Transverse colon (tissue), 4 donors: ENCODE data around the gene PNPLA2. TPM values are rescaled to one million over a fixed set of nuclear protein-coding genes. Genes with fewer than 3 reads are reported as not detected.

Experiments
- DNase-seq: peaks from one replicate; pipeline ENCODE4 v3.0.0-alpha.2; 2019
- H3K27ac ChIP-seq, 4 donors: fragments of 200-600 bp; sonication (generic); 2 replicates each; pipeline ENCODE4 v1.5.1; 2016 to 2018; ENCODE audit warnings: inconsistent platforms in 4 of 4
- H3K27me3 ChIP-seq: fragments of 200-600 bp; sonication (generic); 2 replicates; pipeline ENCODE4 v1.5.1; 2017; ENCODE audit warnings: inconsistent platforms
- H3K36me3 ChIP-seq, 4 donors: fragments of 200-600 bp; sonication (generic); 2 replicates each; pipeline ENCODE4 v1.5.1; 2017 to 2019; ENCODE audit warnings: inconsistent platforms in 4 of 4
- H3K4me1 ChIP-seq, 4 donors: fragments of 200-600 bp; sonication (generic); 2 replicates each; pipeline ENCODE4 v1.5.1; 2017 to 2020; ENCODE audit warnings: inconsistent platforms in 4 of 4
- H3K4me3 ChIP-seq, 4 donors: fragments of 200-600 bp; sonication (generic); 1 replicate in 1 of 4; 2 replicates in 3 of 4; pipeline versions ENCODE4 v1.5.1 to v1.6.1; 2017 to 2019; ENCODE audit warnings: inconsistent platforms in 4 of 4
- H3K9me3 ChIP-seq, 2 donors: fragments of 200-600 bp; sonication (generic); 2 replicates each; pipeline ENCODE4 v1.5.1; 2017 to 2019; ENCODE audit warnings: inconsistent platforms in 2 of 2
- EP300 ChIP-seq: sonication (generic); formaldehyde crosslinking; IDR thresholded peaks from one replicate; pipeline ENCODE4 v1.6.1; 2017; ENCODE audit warnings: antibody characterized with exemption, low read depth
- POLR2A ChIP-seq: fragments of 450-650 bp; IDR thresholded peaks from one replicate; pipeline ENCODE4 v1.6.1; 2016; ENCODE audit warnings: antibody characterized with exemption, mild to moderate bottlenecking, moderate library complexity
- POLR2AphosphoS5 ChIP-seq, 3 donors: sonication (generic); formaldehyde crosslinking; IDR thresholded peaks; one replicate each; pipeline ENCODE4 v1.6.1; 2016; ENCODE audit warnings: antibody characterized with exemption in 3 of 3
- WGBS, 2 donors: methylation state at CpG; one replicate each; pipeline ENCODE4 v1.1.5; 2018; ENCODE audit warnings: low coverage in 1 of 2; 5-methylcytosine and 5-hydroxymethylcytosine counted together
- in situ Hi-C, 4 donors: fragments of 200-750 bp; cut with MboI; loops; one replicate each; pipeline versions ENCODE4 v1.15.0 to v1.15.1; 2017; ENCODE audit warnings: low sequenced_read_pairs in 3 of 4, low pct_ligation_motif_present in 1 of 4, low pct_unique_long_range_greater_than_20kb in 1 of 4
- intact Hi-C: fragments of 100-400 bp; cut with DNase I; formaldehyde crosslinking; loops from one replicate; pipeline ENCODE4 v1.15.1; 2023; ENCODE audit warnings: low total_unique reads
- total RNA-seq, 4 donors: library from RNA; depleted of rRNA; stranded (reverse); fragments of >200 nt; gene quantifications; one replicate each; pipeline ENCODE4 v1.1.0, GENCODE V29; 2016
- TF ChIP-seq, protein P1 (sequence below), 5 experiments: fragments of 200-600 bp in 3 of 5; fragments of 450-650 bp in 2 of 5; sonication (generic) in 3 of 5; IDR thresholded peaks; 1 replicate in 2 of 5; 2 replicates in 3 of 5; pipeline ENCODE4 v1.5.1; 2016 to 2017; ENCODE audit warnings: antibody characterized with exemption in 5 of 5, inconsistent platforms in 3 of 5, mild to moderate bottlenecking in 2 of 5, moderate library complexity in 1 of 5

The PNPLA2 gene
- total RNA-seq, 4 donors from 2014 or later = 61.7 to 821 (median 134) TPM

DNA sequence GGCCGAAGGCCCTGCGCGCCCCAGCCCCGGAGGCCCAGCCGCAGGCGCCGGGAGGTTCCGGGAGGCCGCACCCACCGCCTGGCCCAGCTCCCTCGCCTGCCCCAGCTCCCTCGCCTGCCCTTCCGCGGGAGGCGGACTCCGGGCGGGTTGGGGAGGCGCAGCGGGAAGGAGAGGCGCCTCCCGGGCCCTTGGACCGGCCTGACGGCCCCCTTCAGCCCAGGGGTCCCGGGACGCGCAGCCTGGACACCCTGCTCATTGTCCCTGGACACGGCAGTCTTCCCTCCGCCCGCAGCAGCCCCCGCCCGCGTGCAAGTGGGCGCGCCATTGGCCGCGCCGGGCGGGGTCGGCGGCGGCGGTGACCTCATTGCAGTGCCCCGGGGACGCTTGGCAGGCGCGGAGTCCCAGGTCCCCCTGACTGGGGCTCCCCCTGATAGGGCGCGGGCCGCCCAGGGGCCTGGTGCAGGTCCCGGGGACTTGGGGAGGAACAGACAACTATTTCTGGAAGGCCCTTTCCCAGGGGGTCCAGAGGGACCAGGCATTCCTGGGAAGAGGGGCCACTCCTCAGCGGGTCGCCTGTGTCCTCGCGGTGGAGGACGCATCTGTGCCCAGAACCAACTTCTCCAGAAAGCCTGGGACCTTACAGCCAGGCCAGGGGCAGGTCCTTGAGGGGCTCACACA is 14.5 kb downstream of the PNPLA2 start:
- Histone ChIP-seq H3K9me3 (no peaks in the 10 kb centered on the region), H3K4me3 (peak overlapping the region; percentile 54 to 86 (median 62)), H3K27me3 (peaks cover 38% of the 10 kb centered on the region), H3K36me3 (peaks cover 0 to 7% (median 3%) of the 10 kb centered on the region in 4 donors), H3K27ac (peak overlapping the region; percentile 88 to 95 (median 92)), H3K4me1 (peaks cover 40 to 83% (median 68%) of the 10 kb centered on the region in 4 donors)
- WGBS, 2 donors = 1% methylated on average over 28 of the region's 55 CpGs; no CpG with 5 or more reads in 1 of the 2 donors
- intact Hi-C loops = no loop called here
- peak; percentile 79 for TF ChIP-seq POLR2A
- no peak for TF ChIP-seq EP300
- TF ChIP-seq, protein P1, sequence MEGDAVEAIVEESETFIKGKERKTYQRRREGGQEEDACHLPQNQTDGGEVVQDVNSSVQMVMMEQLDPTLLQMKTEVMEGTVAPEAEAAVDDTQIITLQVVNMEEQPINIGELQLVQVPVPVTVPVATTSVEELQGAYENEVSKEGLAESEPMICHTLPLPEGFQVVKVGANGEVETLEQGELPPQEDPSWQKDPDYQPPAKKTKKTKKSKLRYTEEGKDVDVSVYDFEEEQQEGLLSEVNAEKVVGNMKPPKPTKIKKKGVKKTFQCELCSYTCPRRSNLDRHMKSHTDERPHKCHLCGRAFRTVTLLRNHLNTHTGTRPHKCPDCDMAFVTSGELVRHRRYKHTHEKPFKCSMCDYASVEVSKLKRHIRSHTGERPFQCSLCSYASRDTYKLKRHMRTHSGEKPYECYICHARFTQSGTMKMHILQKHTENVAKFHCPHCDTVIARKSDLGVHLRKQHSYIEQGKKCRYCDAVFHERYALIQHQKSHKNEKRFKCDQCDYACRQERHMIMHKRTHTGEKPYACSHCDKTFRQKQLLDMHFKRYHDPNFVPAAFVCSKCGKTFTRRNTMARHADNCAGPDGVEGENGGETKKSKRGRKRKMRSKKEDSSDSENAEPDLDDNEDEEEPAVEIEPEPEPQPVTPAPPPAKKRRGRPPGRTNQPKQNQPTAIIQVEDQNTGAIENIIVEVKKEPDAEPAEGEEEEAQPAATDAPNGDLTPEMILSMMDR (IDR thresholded peaks at IDR 0.05) = no peak
- peak; percentile 15 to 75 (median 60) for TF ChIP-seq POLR2AphosphoS5 (IDR thresholded peaks at IDR 0.05)
- in situ Hi-C loops = no loop called here
- DNase-seq = peak; percentile 73

DNA sequence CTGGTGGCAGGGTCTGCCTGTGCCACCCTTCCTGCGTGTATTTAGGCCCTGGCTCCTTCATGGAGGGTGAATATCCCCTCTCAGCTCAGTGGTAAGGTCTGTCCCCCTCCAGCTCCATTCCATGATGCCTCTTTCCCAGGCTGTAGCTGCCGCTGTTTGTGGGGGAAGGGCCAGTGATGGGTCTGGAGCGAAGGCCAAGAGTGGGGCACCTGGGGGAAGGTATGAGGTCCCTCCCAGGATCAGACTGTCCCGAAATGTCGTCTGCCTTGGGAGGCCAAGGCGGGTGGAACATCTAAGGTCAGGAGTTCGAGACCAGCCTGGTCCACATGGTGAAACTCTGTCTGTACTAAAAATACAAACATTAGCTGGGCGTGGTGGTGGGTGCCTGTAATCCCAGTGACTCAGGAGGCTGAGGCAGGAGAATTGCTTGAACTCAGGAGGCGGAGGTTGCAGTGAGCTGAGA is 15.2 kb downstream of the PNPLA2 start:
- intact Hi-C loops = no loop called here
- in situ Hi-C loops = no loop called here

DNA sequence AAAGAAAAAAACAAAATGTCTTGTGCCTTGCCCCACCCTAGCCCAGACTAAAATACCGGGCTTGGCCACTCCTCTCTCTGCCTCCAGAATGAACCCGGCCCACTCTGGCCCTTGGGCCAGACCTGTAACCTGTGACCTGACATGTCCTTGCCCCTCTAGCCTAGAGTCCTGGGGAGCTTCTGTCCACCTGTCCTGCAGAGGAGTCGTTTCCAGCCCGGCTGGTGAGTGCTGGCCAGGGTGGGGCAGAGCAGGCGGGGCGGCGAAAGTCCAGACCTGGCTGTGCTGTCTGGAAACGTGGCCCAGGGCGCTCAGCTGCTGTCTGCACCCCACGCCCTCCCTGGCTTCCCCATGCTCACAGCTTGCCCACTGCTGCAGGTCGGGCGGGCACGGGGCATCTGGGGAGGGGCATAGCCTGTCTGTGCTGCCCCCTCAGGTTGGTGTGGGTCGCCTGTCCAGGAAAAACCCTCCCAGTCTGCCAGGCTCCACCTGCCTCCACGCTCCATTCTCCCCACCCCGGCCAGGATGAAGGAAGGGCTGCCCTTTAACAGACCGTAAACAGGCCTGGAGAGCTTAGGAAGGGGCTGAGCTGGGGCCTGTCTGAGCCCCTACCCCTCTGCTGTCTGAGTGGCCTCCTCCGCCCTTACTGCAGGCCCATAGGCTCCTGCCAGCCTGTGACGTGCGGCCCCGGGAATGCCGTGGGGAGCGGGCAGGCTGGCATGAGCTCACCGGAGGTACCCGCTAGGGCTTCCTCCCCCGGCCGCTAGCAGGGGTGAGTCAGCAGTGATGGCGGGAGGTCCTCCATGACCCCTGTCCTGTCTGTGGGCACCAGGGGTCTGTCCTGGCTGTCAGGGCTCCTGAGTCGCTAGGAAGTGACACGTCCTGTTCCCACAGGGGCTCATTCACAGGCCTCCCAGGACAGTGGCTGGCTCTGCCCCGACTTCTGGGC is 15.9 kb downstream of the PNPLA2 start:
- TF ChIP-seq, protein P1 (IDR thresholded peaks at IDR 0.05) = peak in 1 of 5 experiments; percentile 25
- peak; percentile 53 to 68 (median 65) for TF ChIP-seq POLR2AphosphoS5 (IDR thresholded peaks at IDR 0.05)
- TF ChIP-seq POLR2A = peak; percentile 54
- TF ChIP-seq EP300 = no peak
- Histone ChIP-seq H3K27ac (peak overlapping the region; percentile 88 to 95 (median 92)), H3K36me3 (peaks cover 0 to 13% (median 4%) of the 10 kb centered on the region in 4 donors), H3K4me3 (peak overlapping the region in 3 of 4 donors; percentile 54 to 86 (median 65)), H3K27me3 (peaks cover 25% of the 10 kb centered on the region), H3K4me1 (peaks cover 32 to 83% (median 64%) of the 10 kb centered on the region in 4 donors), H3K9me3 (no peaks in the 10 kb centered on the region)
- in situ Hi-C loops = no loop called here
- intact Hi-C loops = no loop called here
- DNase-seq = peak; percentile 86
- WGBS, 2 donors = 28 to 50% methylated on average over 2 to 28 of the region's 31 CpGs

More for the DNA sequence above, 15.2 kb downstream of the PNPLA2 start:
- no peaks in the 10 kb centered on the region for H3K9me3 ChIP-seq
- peak overlapping the region; percentile 54 to 86 (median 62) for H3K4me3 ChIP-seq
- WGBS, 2 donors = 29 to 38% methylated on average over 2 to 9 of the region's 9 CpGs
- no peak for TF ChIP-seq POLR2A
- TF ChIP-seq POLR2AphosphoS5 (IDR thresholded peaks at IDR 0.05) = no peak
- no peak for TF ChIP-seq EP300
- TF ChIP-seq, protein P1 (IDR thresholded peaks at IDR 0.05) = no peak
- H3K27ac ChIP-seq = peak overlapping the region; percentile 88 to 95 (median 92)
- peaks cover 40 to 83% (median 68%) of the 10 kb centered on the region in 4 donors for H3K4me1 ChIP-seq
- peaks cover 0 to 7% (median 3%) of the 10 kb centered on the region in 4 donors for H3K36me3 ChIP-seq
- H3K27me3 ChIP-seq = peaks cover 32% of the 10 kb centered on the region
- DNase-seq = peak; percentile 56

DNA sequence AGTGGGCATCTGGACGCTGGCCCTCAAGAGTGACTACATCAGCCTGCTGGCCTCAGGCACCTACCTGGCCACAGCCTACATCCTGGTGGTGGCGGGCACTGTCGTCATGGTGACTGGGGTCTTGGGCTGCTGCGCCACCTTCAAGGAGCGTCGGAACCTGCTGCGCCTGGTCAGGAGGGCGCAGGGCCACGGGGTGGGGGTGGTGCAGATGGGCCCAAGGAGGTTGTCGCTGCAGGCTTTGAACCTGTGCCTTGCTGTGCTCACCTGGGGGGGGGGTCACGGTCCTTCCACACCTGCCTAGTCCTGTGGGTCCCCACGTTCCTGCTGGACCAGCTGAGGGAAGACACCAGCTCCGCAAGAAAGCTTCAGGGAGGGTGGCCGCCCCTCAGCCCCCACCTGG is 17.6 kb downstream of the PNPLA2 start:
- peaks cover 9% of the 10 kb centered on the region for H3K27me3 ChIP-seq
- no peak overlapping the region for H3K4me3 ChIP-seq
- intact Hi-C loops (no loop called here), in situ Hi-C loops (no loop called here)
- H3K4me1 ChIP-seq = peaks cover 28 to 83% (median 56%) of the 10 kb centered on the region in 4 donors
- no peaks in the 10 kb centered on the region for H3K9me3 ChIP-seq
- TF ChIP-seq POLR2AphosphoS5 (IDR thresholded peaks at IDR 0.05) (no peak), EP300 (no peak), POLR2A (no peak)
- TF ChIP-seq, protein P1 (IDR thresholded peaks at IDR 0.05) = no peak
- DNase-seq = no peak
- 80% methylated on average over 4 of the region's 14 CpGs; no CpG with 5 or more reads in 1 of the 2 donors for WGBS, 2 donors
- peaks cover 0 to 16% (median 6%) of the 10 kb centered on the region in 4 donors for H3K36me3 ChIP-seq
- H3K27ac ChIP-seq = peak overlapping the region in 2 of 4 donors; percentile 91 to 92
